ENCODE measurements around the gene APC2.

The APC2 gene

GRCh38 chr19:1447944-1448343 is 2.0 kb upstream of the APC2 start:
- TF ChIP-seq CTCF (IDR thresholded peaks at IDR 0.05; ENCODE audit: low read depth, low read length) = no peak
- no peak for DNase-seq (ENCODE audit: extremely low read depth, low read depth)

DNA sequence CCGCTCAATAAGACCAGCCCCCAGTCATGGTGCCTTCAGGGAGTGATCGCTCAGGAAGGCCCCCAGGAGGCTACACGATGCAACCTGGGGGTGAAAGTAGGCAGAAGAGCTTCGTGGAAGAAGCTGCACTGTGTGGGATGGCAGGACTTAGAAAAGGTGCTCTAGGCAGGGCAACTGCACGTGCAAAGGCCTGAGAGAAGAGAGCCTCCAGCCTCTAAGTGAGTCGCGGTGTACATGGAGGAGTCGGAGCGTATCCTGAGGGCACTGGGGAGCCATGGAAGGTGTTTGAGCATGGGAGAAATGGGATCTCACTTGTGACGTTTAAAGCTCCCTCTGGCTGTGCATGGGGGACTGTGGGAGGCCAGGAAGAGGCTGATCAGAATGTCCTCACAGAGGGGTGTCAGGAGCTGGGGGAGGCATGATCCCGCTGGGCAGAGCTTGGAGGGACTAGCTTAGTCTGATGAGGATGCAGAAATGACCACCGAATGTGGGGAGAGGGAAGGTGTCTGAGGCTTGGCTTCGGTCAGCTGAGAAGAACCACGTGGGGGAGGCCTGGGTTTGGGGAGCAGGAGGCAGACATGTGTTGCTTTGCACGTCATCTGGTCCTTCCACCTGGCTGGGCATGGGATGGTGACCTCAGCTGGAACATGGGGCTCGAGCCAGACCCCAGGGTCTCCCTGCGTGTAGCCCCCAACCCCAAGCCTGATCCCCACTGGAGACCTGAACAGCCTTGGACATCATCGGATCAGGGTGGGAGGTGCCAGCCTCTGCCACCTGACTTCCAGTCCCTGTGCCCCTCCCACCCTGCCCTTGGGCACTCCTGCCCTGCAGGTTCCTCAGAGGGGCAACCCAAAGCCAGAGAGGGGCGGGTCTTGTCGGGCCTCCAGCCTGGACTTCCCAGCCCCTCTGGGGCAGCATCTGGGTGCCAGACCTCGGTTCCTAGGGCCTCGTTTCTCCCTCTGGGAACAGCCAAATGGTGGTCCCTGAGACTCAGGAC is 1.1 kb downstream of the APC2 start:
- DNase-seq (ENCODE audit: extremely low read depth, low read depth) = no peak
- no peak for TF ChIP-seq CTCF (IDR thresholded peaks at IDR 0.05; ENCODE audit: low read depth, low read length)

GRCh38 chr19:1451916-1452801 is 2.2 kb downstream of the APC2 start:
- no peak for TF ChIP-seq CTCF (IDR thresholded peaks at IDR 0.05; ENCODE audit: low read depth, low read length)
- no peak for DNase-seq (ENCODE audit: extremely low read depth, low read depth)

GRCh38 chr19:1452802-1453524 is 3.0 kb downstream of the APC2 start:
- no peak for DNase-seq (ENCODE audit: extremely low read depth, low read depth)
- TF ChIP-seq CTCF (IDR thresholded peaks at IDR 0.05; ENCODE audit: low read depth, low read length) = no peak

DNA sequence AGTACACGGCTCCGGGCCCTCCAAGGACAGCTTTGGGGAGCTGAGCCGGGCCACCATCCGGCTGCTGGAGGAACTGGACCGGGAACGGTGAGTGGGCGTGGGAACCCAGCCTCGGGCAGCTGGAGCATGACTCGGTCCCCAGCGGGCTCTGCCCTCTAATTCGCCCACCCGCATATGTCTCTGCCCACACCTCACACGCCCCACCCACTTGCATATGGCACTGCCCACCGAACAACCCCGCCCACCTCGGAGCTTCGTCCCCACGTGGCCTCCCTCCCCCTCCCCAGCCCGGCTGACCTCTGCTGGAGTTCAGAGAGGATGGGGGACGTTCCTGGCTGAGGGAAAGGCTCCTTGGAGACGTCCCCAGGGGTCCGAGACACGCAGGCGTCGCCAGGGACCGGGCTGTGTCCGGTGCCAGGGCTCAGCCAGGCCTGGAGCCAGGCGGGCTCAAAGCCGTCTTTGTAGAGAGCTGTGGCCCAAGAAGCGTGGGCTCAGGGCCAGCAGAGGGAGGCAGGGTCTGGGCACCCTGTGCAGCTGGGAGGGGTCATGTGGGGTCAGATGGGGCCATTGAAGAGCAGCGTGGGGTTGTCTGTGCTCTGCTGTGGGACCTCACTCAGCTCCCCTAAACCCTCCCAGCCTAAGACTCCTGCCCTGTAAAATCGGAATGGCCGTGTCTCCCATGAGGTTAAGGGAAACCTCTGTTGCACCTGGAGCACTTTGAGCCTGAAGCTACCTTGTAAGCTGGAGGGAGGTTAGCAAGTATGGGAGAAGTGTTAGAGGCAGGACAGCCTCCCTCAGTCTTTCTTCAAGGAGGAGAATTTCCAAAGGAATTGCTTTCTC is 3.8 kb downstream of the APC2 start:
- TF ChIP-seq CTCF (IDR thresholded peaks at IDR 0.05; ENCODE audit: low read depth, low read length) = no peak
- DNase-seq (ENCODE audit: extremely low read depth, low read depth) = no peak

DNA sequence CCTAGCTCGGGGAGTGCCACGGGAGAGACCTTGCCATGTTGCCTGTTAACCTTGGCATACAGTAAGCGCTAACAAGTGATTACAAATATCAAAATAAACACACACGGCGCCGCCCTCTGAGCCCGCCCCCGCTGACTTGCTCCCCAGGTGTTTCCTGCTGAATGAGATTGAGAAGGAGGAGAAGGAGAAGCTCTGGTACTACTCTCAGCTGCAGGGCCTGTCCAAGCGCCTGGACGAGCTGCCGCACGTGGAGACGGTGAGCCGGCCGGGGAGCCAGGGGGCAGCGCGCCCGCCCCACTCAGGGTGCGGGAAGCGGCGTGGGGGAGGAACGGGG is 5.0 kb downstream of the APC2 start:
- no peak for TF ChIP-seq CTCF (IDR thresholded peaks at IDR 0.05; ENCODE audit: low read depth, low read length)
- no peak for DNase-seq (ENCODE audit: extremely low read depth, low read depth)

All from AG09319 (cell line).